ENCODE data around the gene EFCAB6. TPM values are rescaled to one million over a fixed set of nuclear protein-coding genes. Genes with fewer than 3 reads are reported as not detected.

EFCAB6 gene
- total RNA-seq, 1 experiment from 2014 or later, result 0.52 TPM

GRCh38 chr22:43643387-43643786 is 168.7 kb downstream of the EFCAB6 start:
- ChIA-PET CTCF (no interaction called here), RAD21 (ENCODE audit: low non-redundant PET in 1 of 2, low total read pairs in 2 of 2, uncharacterized antibody in 2 of 2, unreplicated experiment in 2 of 2) (no interaction called here), POLR2A (no interaction called here)
- no peak overlapping the region for H3K9ac ChIP-seq (ENCODE audit: low read length)
- DNase-seq (ENCODE audit: low read depth, low spot score), result no peak
- no peaks in the 10 kb centered on the region for H3K36me3 ChIP-seq (ENCODE audit: control insufficient read depth in 1 of 2, insufficient read depth in 2 of 2, low read length in 2 of 2)
- no peak overlapping the region for H3K4me3 ChIP-seq (replicated peaks in 1 of 2; ENCODE audit: low read depth in 1 of 2, low read length in 2 of 2)
- TF ChIP-seq, protein P1, sequence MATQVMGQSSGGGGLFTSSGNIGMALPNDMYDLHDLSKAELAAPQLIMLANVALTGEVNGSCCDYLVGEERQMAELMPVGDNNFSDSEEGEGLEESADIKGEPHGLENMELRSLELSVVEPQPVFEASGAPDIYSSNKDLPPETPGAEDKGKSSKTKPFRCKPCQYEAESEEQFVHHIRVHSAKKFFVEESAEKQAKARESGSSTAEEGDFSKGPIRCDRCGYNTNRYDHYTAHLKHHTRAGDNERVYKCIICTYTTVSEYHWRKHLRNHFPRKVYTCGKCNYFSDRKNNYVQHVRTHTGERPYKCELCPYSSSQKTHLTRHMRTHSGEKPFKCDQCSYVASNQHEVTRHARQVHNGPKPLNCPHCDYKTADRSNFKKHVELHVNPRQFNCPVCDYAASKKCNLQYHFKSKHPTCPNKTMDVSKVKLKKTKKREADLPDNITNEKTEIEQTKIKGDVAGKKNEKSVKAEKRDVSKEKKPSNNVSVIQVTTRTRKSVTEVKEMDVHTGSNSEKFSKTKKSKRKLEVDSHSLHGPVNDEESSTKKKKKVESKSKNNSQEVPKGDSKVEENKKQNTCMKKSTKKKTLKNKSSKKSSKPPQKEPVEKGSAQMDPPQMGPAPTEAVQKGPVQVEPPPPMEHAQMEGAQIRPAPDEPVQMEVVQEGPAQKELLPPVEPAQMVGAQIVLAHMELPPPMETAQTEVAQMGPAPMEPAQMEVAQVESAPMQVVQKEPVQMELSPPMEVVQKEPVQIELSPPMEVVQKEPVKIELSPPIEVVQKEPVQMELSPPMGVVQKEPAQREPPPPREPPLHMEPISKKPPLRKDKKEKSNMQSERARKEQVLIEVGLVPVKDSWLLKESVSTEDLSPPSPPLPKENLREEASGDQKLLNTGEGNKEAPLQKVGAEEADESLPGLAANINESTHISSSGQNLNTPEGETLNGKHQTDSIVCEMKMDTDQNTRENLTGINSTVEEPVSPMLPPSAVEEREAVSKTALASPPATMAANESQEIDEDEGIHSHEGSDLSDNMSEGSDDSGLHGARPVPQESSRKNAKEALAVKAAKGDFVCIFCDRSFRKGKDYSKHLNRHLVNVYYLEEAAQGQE (IDR thresholded peaks at IDR 0.05; ENCODE audit: low read depth), result no peak
- TF ChIP-seq YY1 (IDR thresholded peaks at IDR 0.05; ENCODE audit: extremely low read depth, insufficient replicate concordance, low read depth, low read length) (no peak), CEBPB (IDR thresholded peaks at IDR 0.05; ENCODE audit: low read depth) (no peak), CBX3 (IDR thresholded peaks at IDR 0.05; ENCODE audit: low read depth) (no peak), ZFX (IDR thresholded peaks at IDR 0.05) (no peak), SP1 (IDR thresholded peaks at IDR 0.05; ENCODE audit: low read depth) (no peak), RAD21 (IDR thresholded peaks at IDR 0.05; ENCODE audit: low read depth) (no peak)
- no peak for ATAC-seq
- H3K4me1 ChIP-seq (ENCODE audit: control insufficient read depth in 1 of 2, insufficient read depth in 2 of 2, low read length in 2 of 2), result no peaks in the 10 kb centered on the region
- peaks cover 35% of the 10 kb centered on the region; the same call in 1 of the 2 replicates for H3K27me3 ChIP-seq (ENCODE audit: insufficient read depth, low read length)
- no peak overlapping the region for H3K27ac ChIP-seq (ENCODE audit: low read depth, low read length)
- intact Hi-C loops (cut with micrococcal nuclease), result no loop called here
- H3K9me2 ChIP-seq (ENCODE audit: insufficient read depth), result no peaks in the 10 kb centered on the region
- BruUV-seq (replicated peaks), result no TSS peak
- no peak overlapping the region for H2AFZ ChIP-seq (ENCODE audit: low read depth, low read length, poor library complexity, severe bottlenecking)
- no peaks in the 10 kb centered on the region for H4K20me1 ChIP-seq (ENCODE audit: insufficient read depth)
- no peak overlapping the region for H3K4me2 ChIP-seq (ENCODE audit: low read length)
- peaks cover 0 to 5% of the 10 kb centered on the region in 2 experiments; a peak in 1 of 4 replicates for H3K9me3 ChIP-seq (ENCODE audit: control insufficient read depth in 1 of 2, insufficient read depth in 1 of 2, low read depth in 1 of 2, low read length in 2 of 2)
- no peaks in the 10 kb centered on the region for H3K79me2 ChIP-seq (ENCODE audit: insufficient read depth, low read length)
